Activated T-cell treated with anti-CD3 and anti-CD28 coated beads, Interleukin-2, amount 50 U/mL, for 24 hours (primary cell): ENCODE data around the gene HPGDS.
"Not testable (repeated sequence)": the region's sequence is repeated elsewhere in the genome, so short reads cannot be mapped to it uniquely, and the experiment has no call there.

Source experiments
- DNase-seq: peaks from one replicate; pipeline ENCODE4 v3.0.0-alpha.2; 2020
- H3K27ac Mint-ChIP-seq: 2 replicates; pipeline ENCODE4 v1.8.0; 2020; ENCODE audit warnings: mild to moderate bottlenecking, mixed read lengths
- H3K27me3 Mint-ChIP-seq: 2 replicates; pipeline ENCODE4 v1.8.0; 2020; ENCODE audit warnings: mixed read lengths
- H3K36me3 Mint-ChIP-seq: 2 replicates; pipeline ENCODE4 v1.8.0; 2020; ENCODE audit warnings: low read depth, mixed read lengths
- H3K4me1 Mint-ChIP-seq: 2 replicates; pipeline ENCODE4 v1.8.0; 2020; ENCODE audit warnings: low read depth, mixed read lengths
- H3K4me3 Mint-ChIP-seq: 2 replicates; pipeline ENCODE4 v1.8.0; 2020; ENCODE audit warnings: mild to moderate bottlenecking, moderate library complexity, mixed read lengths
- H3K9me3 Mint-ChIP-seq: 2 replicates; pipeline ENCODE4 v1.8.0; 2020; ENCODE audit warnings: mixed read lengths

The HPGDS gene

GRCh38 chr4:94342694-94343093, at the start of gene HPGDS:
TSS of gene HPGDS (minus strand) at chr4:94342836. CDS start at chr4:94334629, 8,207 bp downstream.
- Mint-ChIP-seq H3K36me3 (no peaks in the 10 kb centered on the region), H3K27ac (no peak within 1 kb of the TSS), H3K4me1 (peaks cover 40% of the 10 kb centered on the region), H3K27me3 (no peaks in the 10 kb centered on the region), H3K9me3 (no peaks in the 10 kb centered on the region), H3K4me3 (no peak within 1 kb of the TSS)
- no peak for DNase-seq

GRCh38 chr4:94390804-94391410, 48.3 kb upstream of the HPGDS start:
- DNase-seq: no peak
- no peaks in the 10 kb centered on the region for H3K4me1 Mint-ChIP-seq
- peaks cover 6% of the 10 kb centered on the region for H3K27me3 Mint-ChIP-seq
- no peaks in the 10 kb centered on the region for H3K36me3 Mint-ChIP-seq
- H3K4me3 Mint-ChIP-seq: no peak overlapping the region
- no peak overlapping the region for H3K27ac Mint-ChIP-seq
- H3K9me3 Mint-ChIP-seq: no peaks in the 10 kb centered on the region

GRCh38 chr4:94389595-94390267, 47.1 kb upstream of the HPGDS start:
- no peak overlapping the region for H3K27ac Mint-ChIP-seq
- no peak for DNase-seq
- peaks cover 6% of the 10 kb centered on the region for H3K27me3 Mint-ChIP-seq
- no peak overlapping the region for H3K4me3 Mint-ChIP-seq
- no peaks in the 10 kb centered on the region for H3K36me3 Mint-ChIP-seq
- H3K4me1 Mint-ChIP-seq: no peaks in the 10 kb centered on the region
- no peaks in the 10 kb centered on the region for H3K9me3 Mint-ChIP-seq

- H3K36me3 Mint-ChIP-seq, DNase-seq, H3K4me3 Mint-ChIP-seq, H3K27ac Mint-ChIP-seq, H3K4me1 Mint-ChIP-seq, H3K27me3 Mint-ChIP-seq, H3K9me3 Mint-ChIP-seq: not testable (repeated sequence)
Observed at GRCh38 chr4:94387965-94388364, 45.3 kb upstream of the HPGDS start.

GRCh38 chr4:94385452-94385851, 42.8 kb upstream of the HPGDS start:
- not testable (repeated sequence) for H3K9me3 Mint-ChIP-seq, H3K4me3 Mint-ChIP-seq, H3K27ac Mint-ChIP-seq, H3K27me3 Mint-ChIP-seq, H3K36me3 Mint-ChIP-seq, DNase-seq, H3K4me1 Mint-ChIP-seq

GRCh38 chr4:94382891-94383290, 40.3 kb upstream of the HPGDS start:
- H3K36me3 Mint-ChIP-seq, H3K27ac Mint-ChIP-seq, DNase-seq, H3K4me1 Mint-ChIP-seq, H3K4me3 Mint-ChIP-seq, H3K9me3 Mint-ChIP-seq: not testable (repeated sequence)
- H3K27me3 Mint-ChIP-seq: peaks cover 11% of the 10 kb centered on the region

GRCh38 chr4:94378047-94378446, 35.4 kb upstream of the HPGDS start:
- Mint-ChIP-seq H3K27ac (no peak overlapping the region), H3K4me3 (no peak overlapping the region), H3K4me1 (no peaks in the 10 kb centered on the region), H3K27me3 (peaks cover 16% of the 10 kb centered on the region), H3K9me3 (no peaks in the 10 kb centered on the region), H3K36me3 (no peaks in the 10 kb centered on the region)
- no peak for DNase-seq

GRCh38 chr4:94377294-94377693, 34.7 kb upstream of the HPGDS start:
- Mint-ChIP-seq H3K36me3 (no peaks in the 10 kb centered on the region), H3K27me3 (peaks cover 16% of the 10 kb centered on the region), H3K9me3 (no peaks in the 10 kb centered on the region), H3K27ac (no peak overlapping the region), H3K4me1 (no peaks in the 10 kb centered on the region), H3K4me3 (no peak overlapping the region)
- DNase-seq: no peak

GRCh38 chr4:94375364-94375763, 32.7 kb upstream of the HPGDS start:
- no peak for DNase-seq
- Mint-ChIP-seq H3K27me3 (peaks cover 17% of the 10 kb centered on the region), H3K4me1 (no peaks in the 10 kb centered on the region), H3K27ac (no peak overlapping the region), H3K36me3 (no peaks in the 10 kb centered on the region), H3K9me3 (no peaks in the 10 kb centered on the region), H3K4me3 (no peak overlapping the region)

GRCh38 chr4:94373752-94374151, 31.1 kb upstream of the HPGDS start:
- Mint-ChIP-seq H3K4me1 (no peaks in the 10 kb centered on the region), H3K9me3 (no peaks in the 10 kb centered on the region), H3K36me3 (no peaks in the 10 kb centered on the region), H3K27me3 (peaks cover 14% of the 10 kb centered on the region), H3K4me3 (no peak overlapping the region), H3K27ac (no peak overlapping the region)
- DNase-seq: no peak

- Mint-ChIP-seq H3K27me3 (peaks cover 14% of the 10 kb centered on the region), H3K4me3 (no peak overlapping the region), H3K9me3 (no peaks in the 10 kb centered on the region), H3K36me3 (no peaks in the 10 kb centered on the region), H3K4me1 (no peaks in the 10 kb centered on the region), H3K27ac (no peak overlapping the region)
- DNase-seq: no peak
Observed at GRCh38 chr4:94372991-94373390, 30.4 kb upstream of the HPGDS start.

- Mint-ChIP-seq H3K36me3 (no peaks in the 10 kb centered on the region), H3K4me3 (no peak overlapping the region), H3K27ac (no peak overlapping the region), H3K27me3 (peaks cover 14% of the 10 kb centered on the region), H3K4me1 (no peaks in the 10 kb centered on the region), H3K9me3 (no peaks in the 10 kb centered on the region)
- no peak for DNase-seq
Observed at GRCh38 chr4:94372228-94372978, 29.8 kb upstream of the HPGDS start.

- Mint-ChIP-seq H3K36me3 (no peaks in the 10 kb centered on the region), H3K9me3 (peaks cover 7% of the 10 kb centered on the region), H3K4me3 (no peak overlapping the region), H3K4me1 (no peaks in the 10 kb centered on the region), H3K27me3 (peaks cover 17% of the 10 kb centered on the region), H3K27ac (no peak overlapping the region)
- no peak for DNase-seq
Observed at GRCh38 chr4:94371290-94371689, 28.7 kb upstream of the HPGDS start.

GRCh38 chr4:94370533-94371254, 28.1 kb upstream of the HPGDS start:
- Mint-ChIP-seq H3K27ac (no peak overlapping the region), H3K4me1 (no peaks in the 10 kb centered on the region), H3K4me3 (no peak overlapping the region), H3K36me3 (no peaks in the 10 kb centered on the region), H3K9me3 (peaks cover 7% of the 10 kb centered on the region), H3K27me3 (peaks cover 17% of the 10 kb centered on the region)
- no peak for DNase-seq
